ENCODE measurements around the gene NMU.
"Not testable (repeated sequence)": the region's sequence is repeated elsewhere in the genome, so short reads cannot be mapped to it uniquely, and the experiment has no call there.

Gene NMU

GRCh38 chr4:55635741-55636655, at the start of gene NMU:
NMU (minus strand) TSS chr4:55636298; CDS start chr4:55636192, 106 bp downstream.
- DNase-seq (ENCODE audit: low spot score): peak; percentile 54

- DNase-seq (ENCODE audit: low spot score): no peak
These were observed 48.2 kb upstream of the NMU start for GRCh38 chr4:55684276-55684675.

- DNase-seq (ENCODE audit: low spot score): not testable (repeated sequence)
These were observed 46.7 kb upstream of the NMU start for GRCh38 chr4:55682797-55683196.

DNA sequence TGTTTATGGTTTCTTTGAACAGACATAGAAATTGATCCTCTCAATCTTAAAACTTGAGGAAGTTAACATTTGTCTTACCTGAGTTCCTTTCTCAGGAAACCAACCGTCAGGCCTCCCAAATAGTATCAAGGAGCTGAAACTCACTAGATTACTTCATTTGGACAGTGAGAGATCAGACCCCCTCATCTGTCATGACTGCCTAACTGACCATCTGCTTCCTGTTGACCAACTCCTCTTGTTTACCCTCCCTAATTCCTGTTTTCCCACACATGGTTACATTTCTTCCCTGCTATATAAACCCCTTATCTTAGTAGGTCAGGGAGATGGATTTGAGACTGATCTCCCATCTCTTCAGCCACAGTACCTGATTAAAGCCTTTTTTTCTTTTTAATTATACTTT, 46.2 kb upstream of the NMU start:
- no peak for DNase-seq (ENCODE audit: low spot score)

DNA sequence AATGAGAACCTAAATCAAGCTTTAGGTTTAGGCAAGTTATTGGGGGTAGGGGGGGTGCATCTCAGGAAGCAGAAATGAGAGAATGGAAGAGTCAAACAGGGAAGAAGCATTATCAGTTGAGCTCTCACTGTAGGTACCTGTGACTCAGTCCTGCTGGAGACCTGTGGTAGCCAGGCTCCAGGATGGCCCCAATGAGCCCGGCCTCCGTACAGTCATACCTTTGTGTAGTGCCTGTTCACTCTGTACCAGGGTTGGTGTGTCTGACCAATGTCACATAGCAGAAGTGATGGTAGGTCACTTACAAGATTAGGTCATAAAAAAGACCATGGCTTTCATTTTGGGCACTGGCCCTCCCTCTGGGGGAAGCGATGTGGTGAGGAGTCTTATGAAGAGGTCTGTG, 45.3 kb upstream of the NMU start:
- no peak for DNase-seq (ENCODE audit: low spot score)

GRCh38 chr4:55675196-55675793, 39.2 kb upstream of the NMU start:
- DNase-seq (ENCODE audit: low spot score): no peak

- DNase-seq (ENCODE audit: low spot score): no peak
These were observed 37.3 kb upstream of the NMU start for GRCh38 chr4:55673424-55673823.

GRCh38 chr4:55671667-55672066, 35.6 kb upstream of the NMU start:
- no peak for DNase-seq (ENCODE audit: low spot score)

GRCh38 chr4:55670695-55671094, 34.6 kb upstream of the NMU start:
- no peak for DNase-seq (ENCODE audit: low spot score)

DNA sequence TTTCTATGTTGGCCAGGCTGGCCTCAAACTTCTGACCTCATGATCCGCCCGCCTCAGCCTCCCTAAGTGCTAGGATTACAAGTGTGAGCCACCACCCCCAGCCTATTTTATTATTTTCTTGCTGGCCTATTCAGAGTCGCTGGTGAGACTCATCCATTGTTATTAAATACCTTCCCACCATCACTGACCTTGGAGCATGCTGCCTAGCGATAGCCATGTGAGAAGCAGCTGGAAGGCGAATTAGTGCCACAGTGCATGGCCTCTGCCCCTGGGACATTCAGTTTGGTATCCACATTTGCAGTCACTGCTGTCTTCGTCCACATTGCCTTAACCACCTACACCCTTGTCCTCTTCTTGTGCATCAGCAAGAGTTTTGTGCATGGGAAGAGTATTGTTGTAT, 32.4 kb upstream of the NMU start:
- no peak for DNase-seq (ENCODE audit: low spot score)

- DNase-seq (ENCODE audit: low spot score): no peak
These were observed 30.4 kb upstream of the NMU start for GRCh38 chr4:55666535-55666934.

DNA sequence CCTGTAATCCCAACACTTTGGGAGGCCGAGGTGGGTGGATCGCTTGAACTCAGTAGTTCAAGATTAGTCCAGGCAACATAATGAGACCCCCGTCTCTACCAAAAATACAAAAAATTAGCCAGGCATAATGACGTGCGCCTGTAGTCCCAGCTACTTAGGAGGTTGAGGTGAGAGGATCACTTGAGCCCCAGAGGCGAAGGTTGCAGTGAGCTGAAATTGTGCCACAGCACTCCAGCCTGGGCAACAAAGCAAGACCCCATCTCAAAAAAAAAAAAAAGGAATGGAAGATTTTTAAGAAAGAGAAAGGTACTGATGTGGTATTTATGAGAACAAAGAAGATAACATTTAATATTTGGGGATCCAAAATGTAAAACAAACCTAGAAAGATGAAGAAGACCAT, 27.0 kb upstream of the NMU start:
- DNase-seq (ENCODE audit: low spot score): no peak

- DNase-seq (ENCODE audit: low spot score): no peak
These were observed 25.4 kb upstream of the NMU start for GRCh38 chr4:55661398-55662056.

- no peak for DNase-seq (ENCODE audit: low spot score)
These were observed 22.6 kb upstream of the NMU start for GRCh38 chr4:55658657-55659056.

- no peak for DNase-seq (ENCODE audit: low spot score)
These were observed 18.0 kb upstream of the NMU start for GRCh38 chr4:55654131-55654530.

DNA sequence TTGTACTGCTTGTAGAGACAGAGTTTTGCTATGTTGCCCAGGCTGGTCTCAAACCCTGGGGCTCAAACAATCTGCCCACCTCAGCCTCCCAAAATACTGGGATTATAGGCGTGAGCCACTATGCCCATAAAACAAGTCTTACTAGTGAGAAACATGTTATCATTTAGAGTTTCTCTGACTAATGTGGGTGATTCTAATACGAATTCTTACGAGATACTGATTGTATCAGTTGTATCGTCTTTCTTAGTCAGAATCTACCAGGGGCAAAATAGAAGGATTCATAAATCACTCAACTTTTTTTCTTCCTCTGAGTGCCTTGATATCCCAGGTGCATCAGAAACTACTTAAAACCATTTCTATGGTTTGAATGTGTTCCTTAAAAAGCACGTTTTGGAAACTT, 14.4 kb upstream of the NMU start:
- no peak for DNase-seq (ENCODE audit: low spot score)

DNA sequence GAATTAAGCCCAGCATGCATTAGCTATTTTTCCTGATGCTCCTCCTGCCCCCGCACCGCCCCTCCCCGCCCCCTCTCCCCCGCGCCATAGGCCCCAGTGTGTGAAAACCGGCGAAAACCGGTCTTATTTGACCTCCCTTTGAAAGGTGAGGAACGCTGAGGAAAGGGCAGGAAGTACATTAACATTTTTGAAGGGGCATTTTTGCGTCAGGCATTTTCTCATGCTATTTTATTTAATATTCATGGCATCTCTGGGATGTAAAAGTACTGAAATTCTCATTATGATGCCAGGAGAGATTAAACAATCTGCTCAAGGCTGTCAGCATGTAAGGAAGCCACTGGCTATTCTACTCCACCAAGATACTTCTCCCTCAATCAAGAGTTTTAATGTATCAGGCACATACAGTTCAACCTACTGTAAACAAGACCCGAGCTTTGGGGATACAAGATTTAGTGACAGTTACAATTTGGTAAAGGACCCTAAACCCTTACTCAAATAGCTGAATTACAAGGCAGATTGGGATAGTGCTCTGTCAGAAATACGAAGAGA, 1.2 kb upstream of the NMU start:
- no peak for DNase-seq (ENCODE audit: low spot score)

DNA sequence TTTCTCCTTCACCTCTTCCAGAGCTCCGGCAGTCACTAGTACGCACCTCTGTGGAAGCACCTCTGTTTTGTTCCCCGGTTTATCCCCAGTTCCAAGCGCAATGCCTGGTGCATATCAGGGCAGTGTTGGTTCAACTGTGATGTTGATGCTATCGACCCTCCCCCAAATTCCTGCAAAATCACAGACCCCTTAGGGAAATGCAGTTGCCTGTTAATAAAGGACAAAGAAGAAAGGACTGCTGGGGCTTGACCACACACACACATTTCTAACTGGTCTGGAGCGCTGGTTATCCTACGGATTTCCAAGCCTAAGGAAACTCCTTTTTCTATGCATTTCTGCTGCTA, 530 bp upstream of the NMU start:
- DNase-seq (ENCODE audit: low spot score): no peak

GRCh38 chr4:55635282-55635681, 816 bp downstream of the NMU start:
- DNase-seq (ENCODE audit: low spot score): no peak

- DNase-seq (ENCODE audit: low spot score): no peak
These were observed 1.5 kb downstream of the NMU start for GRCh38 chr4:55634417-55635128.

DNA sequence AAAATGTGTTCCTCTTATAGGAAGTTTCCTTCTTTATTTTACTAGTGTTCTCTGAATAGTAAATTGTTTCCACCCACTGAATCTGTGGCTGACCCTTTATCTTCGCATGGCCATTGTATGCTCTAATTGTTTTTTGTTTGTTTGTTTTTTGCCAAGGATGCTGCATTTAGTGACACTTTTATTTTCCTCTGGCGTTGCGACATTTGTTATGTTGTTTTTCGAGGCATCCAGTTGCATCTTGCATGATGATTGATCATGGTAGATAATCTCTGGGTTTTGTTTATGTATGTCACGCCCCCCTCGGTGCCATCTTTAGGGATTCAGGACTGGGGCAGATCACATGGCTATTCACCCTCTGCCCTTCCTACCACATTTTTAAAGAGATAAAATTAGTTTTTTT, 2.2 kb downstream of the NMU start:
- DNase-seq (ENCODE audit: low spot score): no peak

- no peak for DNase-seq (ENCODE audit: low spot score)
These were observed 10.3 kb downstream of the NMU start for GRCh38 chr4:55625835-55626234.

Measured in germinal center (tissue), 1 donor.